ENCODE results near the gene BMP6. TPM values are rescaled to one million over a fixed set of nuclear protein-coding genes. Genes with fewer than 3 reads are reported as not detected.

The BMP6 gene
- total RNA-seq, 1 experiment from 2014 or later, result 13.6 TPM

GRCh38 chr6:7680393-7681075, 45.4 kb upstream of the BMP6 start:
- Histone ChIP-seq H3K27me3 (ENCODE audit: control insufficient read depth, insufficient read depth, low read length) (peaks cover 3% of the 10 kb centered on the region; the same call in 1 of the 2 replicates), H3K36me3 (ENCODE audit: control insufficient read depth, insufficient read depth, low read length) (no peaks in the 10 kb centered on the region), H3K27ac (ENCODE audit: low read length) (no peak overlapping the region), H3K9me3 (ENCODE audit: control insufficient read depth, insufficient read depth, low read depth, low read length) (no peaks in the 10 kb centered on the region), H3K4me3 (ENCODE audit: low read depth in 2 of 2, low read length in 2 of 2) (no peak overlapping the region), H3K4me1 (ENCODE audit: control insufficient read depth, insufficient read depth, low read length) (no peaks in the 10 kb centered on the region)
- in situ Hi-C loops (cut with HindIII; ENCODE audit: low pct_unique_long_range_greater_than_20kb, low sequenced_read_pairs), result no loop called here
- ATAC-seq (no peak), DNase-seq (ENCODE audit: low read depth, low spot score) (no peak)
- no TSS peak for BruUV-seq (replicated peaks)
- TF ChIP-seq CTCF (IDR thresholded peaks at IDR 0.05) (no peak), SIN3A (IDR thresholded peaks at IDR 0.05; ENCODE audit: borderline replicate concordance, insufficient read depth, low read depth, low read length) (no peak), TCF7L2 (IDR thresholded peaks at IDR 0.05; ENCODE audit: low read depth, low read length) (no peak), POLR2AphosphoS5 (IDR thresholded peaks at IDR 0.05; ENCODE audit: low read depth, low read length) (no peak)
- TF ChIP-seq, protein P1, sequence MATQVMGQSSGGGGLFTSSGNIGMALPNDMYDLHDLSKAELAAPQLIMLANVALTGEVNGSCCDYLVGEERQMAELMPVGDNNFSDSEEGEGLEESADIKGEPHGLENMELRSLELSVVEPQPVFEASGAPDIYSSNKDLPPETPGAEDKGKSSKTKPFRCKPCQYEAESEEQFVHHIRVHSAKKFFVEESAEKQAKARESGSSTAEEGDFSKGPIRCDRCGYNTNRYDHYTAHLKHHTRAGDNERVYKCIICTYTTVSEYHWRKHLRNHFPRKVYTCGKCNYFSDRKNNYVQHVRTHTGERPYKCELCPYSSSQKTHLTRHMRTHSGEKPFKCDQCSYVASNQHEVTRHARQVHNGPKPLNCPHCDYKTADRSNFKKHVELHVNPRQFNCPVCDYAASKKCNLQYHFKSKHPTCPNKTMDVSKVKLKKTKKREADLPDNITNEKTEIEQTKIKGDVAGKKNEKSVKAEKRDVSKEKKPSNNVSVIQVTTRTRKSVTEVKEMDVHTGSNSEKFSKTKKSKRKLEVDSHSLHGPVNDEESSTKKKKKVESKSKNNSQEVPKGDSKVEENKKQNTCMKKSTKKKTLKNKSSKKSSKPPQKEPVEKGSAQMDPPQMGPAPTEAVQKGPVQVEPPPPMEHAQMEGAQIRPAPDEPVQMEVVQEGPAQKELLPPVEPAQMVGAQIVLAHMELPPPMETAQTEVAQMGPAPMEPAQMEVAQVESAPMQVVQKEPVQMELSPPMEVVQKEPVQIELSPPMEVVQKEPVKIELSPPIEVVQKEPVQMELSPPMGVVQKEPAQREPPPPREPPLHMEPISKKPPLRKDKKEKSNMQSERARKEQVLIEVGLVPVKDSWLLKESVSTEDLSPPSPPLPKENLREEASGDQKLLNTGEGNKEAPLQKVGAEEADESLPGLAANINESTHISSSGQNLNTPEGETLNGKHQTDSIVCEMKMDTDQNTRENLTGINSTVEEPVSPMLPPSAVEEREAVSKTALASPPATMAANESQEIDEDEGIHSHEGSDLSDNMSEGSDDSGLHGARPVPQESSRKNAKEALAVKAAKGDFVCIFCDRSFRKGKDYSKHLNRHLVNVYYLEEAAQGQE (IDR thresholded peaks at IDR 0.05; ENCODE audit: insufficient read depth in 1 of 2, low read depth in 2 of 2, low read length in 1 of 2), result no peak
- ChIA-PET CTCF (no interaction called here), POLR2A (no interaction called here)
- intact Hi-C loops (cut with micrococcal nuclease; ENCODE audit: unreplicated experiment), result no loop called here

GRCh38 chr6:7681449-7681848, 44.5 kb upstream of the BMP6 start:
- Histone ChIP-seq H3K4me3 (ENCODE audit: low read depth in 2 of 2, low read length in 2 of 2) (no peak overlapping the region), H3K27me3 (ENCODE audit: control insufficient read depth, insufficient read depth, low read length) (peaks cover 3% of the 10 kb centered on the region; the same call in 1 of the 2 replicates), H3K27ac (ENCODE audit: low read length) (no peak overlapping the region), H3K9me3 (ENCODE audit: control insufficient read depth, insufficient read depth, low read depth, low read length) (no peaks in the 10 kb centered on the region), H3K36me3 (ENCODE audit: control insufficient read depth, insufficient read depth, low read length) (no peaks in the 10 kb centered on the region), H3K4me1 (ENCODE audit: control insufficient read depth, insufficient read depth, low read length) (no peaks in the 10 kb centered on the region)
- BruUV-seq (replicated peaks), result no TSS peak
- ATAC-seq (no peak), DNase-seq (ENCODE audit: low read depth, low spot score) (no peak)
- TF ChIP-seq, protein P1 (IDR thresholded peaks at IDR 0.05; ENCODE audit: insufficient read depth in 1 of 2, low read depth in 2 of 2, low read length in 1 of 2), result no peak
- no peak for TF ChIP-seq CTCF (IDR thresholded peaks at IDR 0.05)
- TF ChIP-seq TCF7L2 (IDR thresholded peaks at IDR 0.05; ENCODE audit: low read depth, low read length), result no peak
- no peak for TF ChIP-seq SIN3A (IDR thresholded peaks at IDR 0.05; ENCODE audit: borderline replicate concordance, insufficient read depth, low read depth, low read length)
- TF ChIP-seq POLR2AphosphoS5 (IDR thresholded peaks at IDR 0.05; ENCODE audit: low read depth, low read length), result no peak
- intact Hi-C loops (cut with micrococcal nuclease; ENCODE audit: unreplicated experiment) (no loop called here), in situ Hi-C loops (cut with HindIII; ENCODE audit: low pct_unique_long_range_greater_than_20kb, low sequenced_read_pairs) (no loop called here)
- POLR2A ChIA-PET, result no interaction called here
- CTCF ChIA-PET, result no interaction called here
